ENCODE measurements around the gene PYY.
"Not testable (repeated sequence)": the region's sequence is repeated elsewhere in the genome, so short reads cannot be mapped to it uniquely, and the experiment has no call there.

The PYY gene

DNA sequence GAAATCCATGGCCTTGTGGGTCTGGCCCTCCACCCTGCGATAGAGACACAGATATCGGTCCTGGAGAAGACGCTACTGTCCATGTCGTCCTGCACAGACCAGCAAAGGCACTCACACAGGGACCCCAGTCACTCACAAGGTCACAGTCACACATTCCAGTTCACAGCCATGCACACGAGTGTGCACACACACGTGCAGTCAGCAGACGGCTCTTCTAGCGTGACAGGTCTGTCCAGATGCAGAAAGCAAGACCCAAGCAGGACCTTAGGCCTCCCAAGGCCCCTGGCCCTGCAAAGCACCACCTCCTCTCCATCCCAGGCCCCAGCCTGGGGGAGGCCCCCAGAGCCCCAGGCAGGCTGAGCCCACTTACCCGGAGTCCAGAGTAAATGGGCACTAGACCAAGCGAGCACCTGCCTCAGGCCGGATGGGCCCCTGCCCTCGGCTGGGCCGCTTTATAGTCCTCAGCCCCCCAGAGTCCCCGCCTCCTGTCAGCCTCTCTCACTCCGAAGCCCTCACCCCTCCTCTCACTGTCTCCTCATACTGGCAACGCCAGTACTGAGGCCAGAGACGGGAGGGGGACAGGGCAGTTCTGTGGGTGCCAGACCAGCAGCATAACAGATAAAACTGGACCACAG lies 11.6 kb downstream of the PYY start, which contains the start of gene PPY:
TSS of gene PPY (minus strand) at position 426 of the 635 bp plus-strand sequence. CDS start 822 bp downstream, outside the sequence.
- no peak for DNase-seq

DNA sequence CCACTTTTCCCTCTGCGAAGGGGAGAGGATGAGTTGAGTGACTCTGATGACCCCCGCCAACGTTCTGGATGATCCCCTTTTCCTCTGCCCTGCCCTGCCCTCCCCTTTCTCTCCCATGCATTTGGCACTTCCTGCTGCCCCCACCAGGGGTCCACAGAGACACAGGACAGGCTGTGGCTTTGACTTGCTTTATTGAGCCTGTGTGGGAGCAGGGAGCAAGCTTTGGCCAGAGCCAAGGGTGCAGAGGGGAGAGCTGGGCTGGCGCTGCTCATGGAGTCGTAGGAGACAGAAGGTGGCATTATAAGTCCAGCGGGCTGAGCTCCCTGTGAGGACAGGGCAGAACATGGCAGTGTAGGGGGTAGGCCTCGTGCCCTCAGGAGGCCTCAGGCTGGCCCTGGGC lies 13.1 kb downstream of the PYY start:
- DNase-seq, result no peak

- no peak for DNase-seq
Observed at GRCh38 chr17:43939886-43940285, 13.9 kb downstream of the PYY start.

GRCh38 chr17:43939452-43939851 lies 14.3 kb downstream of the PYY start:
- DNase-seq, result not testable (repeated sequence)

DNA sequence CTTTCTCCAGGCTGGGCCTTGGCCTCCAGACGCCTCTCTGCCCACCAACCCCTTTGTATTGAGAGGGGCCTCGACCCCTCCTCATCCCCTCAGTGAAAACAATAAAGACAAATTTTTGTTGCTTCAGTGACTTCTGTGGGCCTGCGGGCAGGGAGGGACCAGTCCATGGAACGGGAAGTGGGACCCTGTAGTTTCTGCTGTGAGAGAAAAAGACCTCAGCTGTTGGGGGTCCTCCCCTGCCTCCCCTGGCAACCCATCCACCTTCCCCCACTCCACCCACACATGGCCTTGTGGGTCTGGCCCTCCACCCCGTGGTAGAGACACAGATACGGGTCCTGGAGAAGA lies 14.9 kb downstream of the PYY start:
- no peak for DNase-seq

DNA sequence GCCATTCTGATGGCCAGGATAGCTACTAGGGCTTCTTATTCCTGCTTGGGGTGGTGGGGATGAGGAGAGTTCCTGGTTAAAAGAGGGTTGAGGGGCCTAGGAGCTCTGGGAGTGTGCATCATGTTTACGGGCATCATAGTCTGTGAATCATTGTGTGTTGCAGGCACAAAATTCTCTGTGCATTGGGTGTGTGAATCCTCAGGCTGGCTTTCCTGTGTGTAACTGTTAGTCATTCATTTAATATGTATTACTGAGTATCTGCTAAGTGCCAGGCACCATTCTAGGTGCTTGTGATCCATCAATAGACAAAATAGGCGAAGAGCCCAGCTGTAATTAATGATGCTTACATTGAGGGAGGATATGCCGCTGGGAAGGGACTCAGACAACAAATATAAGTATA lies 17.3 kb downstream of the PYY start:
- DNase-seq, result no peak

GRCh38 chr17:43935926-43936261 lies 17.8 kb downstream of the PYY start:
- no peak for DNase-seq

GRCh38 chr17:43935204-43935925 lies 18.4 kb downstream of the PYY start:
- no peak for DNase-seq

DNA sequence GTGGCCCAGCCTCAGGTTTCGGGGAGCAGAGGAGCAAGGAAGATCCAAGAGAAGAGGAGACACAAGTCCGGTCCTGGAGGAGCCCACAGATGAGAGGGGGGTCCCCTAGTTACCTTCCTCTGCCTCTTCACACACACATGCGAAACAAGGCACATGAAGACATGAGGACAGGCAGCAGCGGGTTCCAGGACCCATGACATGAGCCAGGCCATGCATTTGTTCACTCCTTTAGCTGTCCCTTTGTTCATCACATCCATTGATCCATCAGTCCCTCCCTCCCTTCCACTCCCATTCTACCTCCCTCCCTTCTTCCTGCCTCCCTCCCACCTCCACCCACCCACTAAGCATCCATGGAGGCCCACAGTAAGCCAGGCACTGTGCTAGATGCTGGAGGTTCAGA lies 20.8 kb downstream of the PYY start:
- DNase-seq, result no peak

DNA sequence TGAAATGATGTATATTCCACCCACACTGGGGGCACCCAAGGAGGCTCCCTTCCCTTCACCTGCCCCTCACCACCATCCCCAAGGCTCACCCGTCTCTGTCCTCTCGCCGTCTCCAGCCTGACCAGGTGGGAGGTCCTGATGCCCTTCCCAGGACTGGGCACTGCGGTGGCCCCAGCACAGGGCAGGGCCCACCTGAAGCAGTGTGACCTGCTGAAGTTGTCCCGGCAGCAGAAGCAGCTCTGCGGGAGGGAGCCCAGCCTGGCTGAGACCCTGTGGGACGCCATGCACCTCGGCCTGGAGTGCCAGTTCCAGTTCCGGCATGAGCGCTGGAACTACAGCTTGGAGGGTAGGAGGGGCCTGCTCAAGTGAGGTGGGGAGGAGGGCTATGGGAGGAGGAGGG lies 21.4 kb downstream of the PYY start:
- DNase-seq, result no peak

DNA sequence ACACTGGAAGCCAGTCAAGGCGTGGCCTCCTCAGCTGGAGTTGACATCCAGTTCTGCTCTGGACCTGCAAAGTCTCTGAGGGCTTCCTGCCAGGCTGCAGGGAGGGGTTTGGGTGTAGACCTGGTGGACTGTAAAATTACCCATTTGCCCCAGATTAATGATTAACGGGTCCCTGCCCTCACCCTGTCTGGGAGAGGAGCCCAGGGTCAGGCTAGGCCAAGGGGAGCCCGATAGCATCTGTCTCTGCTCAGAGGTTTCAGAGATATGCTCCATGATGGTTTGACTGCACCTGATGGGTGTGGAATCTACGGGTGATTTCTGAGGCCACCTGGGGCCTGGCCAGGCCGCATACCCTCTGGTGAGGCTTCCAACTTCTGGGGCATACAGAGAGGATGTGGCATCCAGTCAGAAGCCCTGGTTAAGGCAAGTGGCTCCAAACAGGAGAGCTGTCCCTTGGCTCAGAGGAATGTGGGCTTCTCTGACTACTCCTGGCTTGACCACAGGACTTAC lies 22.6 kb downstream of the PYY start:
- DNase-seq, result no peak

GRCh38 chr17:43928609-43929008 lies 25.1 kb downstream of the PYY start:
- DNase-seq, result no peak

- not testable (repeated sequence) for DNase-seq
Observed at GRCh38 chr17:43927929-43928328, 25.8 kb downstream of the PYY start.

DNA sequence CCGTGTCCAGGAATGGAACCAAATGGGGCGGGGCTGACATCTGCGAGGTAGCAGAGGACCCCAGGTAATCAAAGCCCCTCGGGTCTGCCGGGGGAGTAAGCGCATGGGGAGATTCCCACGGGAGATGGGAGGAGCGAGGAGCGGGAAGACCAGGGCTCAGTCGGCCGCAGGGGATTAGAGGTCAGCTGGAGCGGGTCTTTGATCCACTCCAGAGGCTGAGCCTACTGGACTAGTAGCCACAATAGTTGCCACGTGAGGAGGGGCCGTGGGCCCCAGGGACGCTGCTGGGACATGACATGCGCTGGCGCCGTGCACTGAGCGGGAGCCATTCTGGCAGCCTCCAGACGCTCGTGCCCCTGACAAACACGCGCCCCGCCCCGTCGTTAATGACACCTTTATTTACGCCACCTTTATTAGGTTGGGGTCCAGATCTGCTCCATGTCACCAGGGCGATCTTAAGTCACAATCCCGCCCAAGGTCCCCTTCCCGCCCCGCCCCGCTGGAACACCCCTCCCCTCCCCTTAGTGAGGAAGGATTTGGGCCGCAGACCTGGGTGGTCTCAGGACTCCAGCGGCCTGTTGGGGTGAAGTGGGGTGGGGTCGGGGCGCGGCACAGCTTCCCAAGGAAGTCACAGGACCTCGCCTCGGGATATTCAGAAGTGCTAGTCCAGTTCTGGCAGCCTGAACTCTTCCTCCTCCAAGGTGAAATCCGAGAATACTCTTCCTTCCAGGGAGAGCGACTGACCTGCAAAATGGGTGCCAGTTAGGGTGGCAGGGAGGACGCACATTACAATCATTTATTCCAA lies 26.5 kb downstream of the PYY start:
- no peak for DNase-seq

DNA sequence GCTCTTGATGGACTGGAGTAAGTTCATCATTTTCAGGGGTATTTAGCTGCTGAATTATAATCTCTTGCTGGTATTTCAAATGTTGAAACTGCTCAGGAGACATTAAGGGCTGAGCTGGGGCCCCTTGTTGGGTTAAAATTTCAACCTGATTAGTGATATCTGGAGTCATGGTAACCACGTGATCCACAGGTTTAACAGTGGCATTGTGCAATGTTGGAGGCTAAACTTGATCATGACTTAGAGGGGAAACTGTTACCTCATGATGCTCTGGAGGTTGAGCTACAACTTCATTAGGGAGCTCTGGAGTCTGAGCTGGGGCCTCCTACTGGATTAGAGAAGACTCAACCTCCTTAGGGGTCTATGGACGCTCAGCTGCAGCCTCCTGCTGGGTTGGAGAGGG lies 29.2 kb downstream of the PYY start:
- no peak for DNase-seq

GRCh38 chr17:43920500-43921095 lies 33.1 kb downstream of the PYY start:
- DNase-seq, result no peak

DNA sequence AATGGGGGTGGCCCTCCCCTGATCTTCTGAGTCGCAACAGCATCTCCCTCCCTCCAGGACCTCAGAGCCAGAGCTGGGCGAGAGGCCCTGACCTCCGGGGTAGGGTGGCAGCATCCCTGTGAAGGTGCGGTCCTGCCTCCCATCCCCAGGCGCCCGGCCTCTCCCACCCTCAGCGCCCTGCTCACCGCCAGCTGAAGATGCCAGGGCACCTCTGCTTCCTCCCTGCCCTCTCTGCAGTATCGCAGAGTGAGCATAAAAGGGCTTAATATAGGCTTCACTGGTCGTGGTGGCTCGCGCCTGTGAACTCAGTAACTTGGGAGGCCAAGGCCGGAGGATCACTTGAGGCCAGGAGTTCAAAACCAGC lies 35.7 kb downstream of the PYY start:
- no peak for DNase-seq

GRCh38 chr17:43917348-43918025 lies 36.3 kb downstream of the PYY start:
- DNase-seq, result no peak

DNA sequence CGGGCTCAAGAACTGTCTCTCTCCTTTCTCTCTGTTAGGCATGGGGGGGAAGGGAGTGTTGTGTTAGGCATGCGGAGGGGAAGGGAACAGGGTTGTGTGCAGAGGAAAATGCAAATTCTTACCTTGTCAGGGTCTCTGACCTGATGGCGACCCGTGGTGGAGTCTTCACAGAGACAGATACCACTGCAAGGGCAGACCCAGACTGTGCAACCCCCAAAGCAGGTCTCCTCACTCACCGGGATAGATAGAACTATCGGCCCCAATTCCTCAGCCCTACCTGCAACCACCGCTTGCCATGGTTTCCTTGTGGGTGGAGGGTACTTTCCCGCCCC lies 36.8 kb downstream of the PYY start:
- DNase-seq, result no peak

- no peak for DNase-seq
Observed at GRCh38 chr17:43916385-43916784, 37.4 kb downstream of the PYY start.

DNA sequence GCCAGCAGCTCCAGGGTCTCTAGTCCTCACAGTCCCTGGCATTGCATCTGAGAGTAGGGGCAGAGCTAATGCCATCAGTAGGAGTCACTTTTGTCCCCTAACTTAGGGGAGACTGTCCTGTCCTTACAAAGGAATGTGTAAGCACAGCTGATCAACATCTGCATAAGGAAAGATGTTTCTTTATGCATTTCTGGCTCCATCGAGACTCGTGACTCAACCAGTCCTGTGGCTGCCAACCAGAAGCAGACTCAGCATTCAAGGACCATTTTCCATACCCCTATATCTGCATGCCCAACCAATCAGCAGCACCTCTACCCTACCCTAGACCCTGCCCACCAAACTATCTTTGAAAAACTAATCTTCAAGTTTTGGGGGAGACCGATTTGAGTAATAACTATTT lies 38.2 kb downstream of the PYY start:
- DNase-seq, result no peak

GRCh38 chr17:43914451-43914850 lies 39.3 kb downstream of the PYY start:
- DNase-seq, result no peak

GRCh38 chr17:43913584-43913983 lies 40.2 kb downstream of the PYY start:
- no peak for DNase-seq

All from cortex of kidney (tissue), 1 donor.